Uterus (tissue), 4 donors: ENCODE measurements around the gene EEF1AKMT4. TPM values are rescaled to one million over a fixed set of nuclear protein-coding genes. Genes with fewer than 3 reads are reported as not detected.

ENCODE experiments used
- DNase-seq, 2 donors: peaks; one replicate each; pipeline ENCODE4 v3.0.0-alpha.2; 2019 to 2020
- H3K27ac ChIP-seq, 2 donors: fragments of 200-600 bp; sonication (generic); 1 replicate in 1 of 2; 2 replicates in 1 of 2; pipeline ENCODE4 v1.5.1; 2016 to 2018
- H3K27me3 ChIP-seq, 2 donors: fragments of 200-600 bp; sonication (generic); one replicate each; pipeline ENCODE4 v1.5.1; 2018 to 2019; ENCODE audit warnings: control low read depth in 1 of 2
- H3K36me3 ChIP-seq, 2 donors: fragments of 200-600 bp; sonication (generic); one replicate each; pipeline ENCODE4 v1.5.1; 2019; ENCODE audit warnings: control low read depth in 1 of 2
- H3K4me1 ChIP-seq, 2 donors: fragments of 200-600 bp; sonication (generic); one replicate each; pipeline ENCODE4 v1.5.1; 2018 to 2019; ENCODE audit warnings: control low read depth in 1 of 2
- H3K4me3 ChIP-seq, 2 donors: fragments of 200-600 bp; sonication (generic); 1 replicate in 1 of 2; 2 replicates in 1 of 2; pipeline ENCODE4 v1.5.1; 2018 to 2019; ENCODE audit warnings: mild to moderate bottlenecking in 1 of 2
- H3K9me3 ChIP-seq, 2 donors: fragments of 200-600 bp; sonication (generic); one replicate each; pipeline ENCODE4 v1.5.1; 2019; ENCODE audit warnings: control low read depth in 1 of 2
- CTCF ChIP-seq, 4 experiments: fragments of 200-600 bp in 2 of 4; fragments of 450-650 bp in 2 of 4; sonication (generic) in 2 of 4; IDR thresholded peaks; one replicate each; pipeline ENCODE4 v1.5.1; 2016 to 2019; ENCODE audit warnings: antibody characterized with exemption in 4 of 4, mild to moderate bottlenecking in 2 of 4, moderate library complexity in 1 of 4
- POLR2A ChIP-seq, 2 donors: fragments of 450-650 bp; IDR thresholded peaks; one replicate each; pipeline ENCODE4 v1.6.1; 2016; ENCODE audit warnings: antibody characterized with exemption in 2 of 2, mild to moderate bottlenecking in 1 of 2, moderate library complexity in 1 of 2
- intact Hi-C: fragments of 100-400 bp; cut with DNase I; formaldehyde crosslinking; loops from one replicate; pipeline ENCODE4 v1.15.1; 2023; ENCODE audit warnings: low total_unique reads
- total RNA-seq, 4 donors: library from RNA; depleted of rRNA in 3 of 4; stranded (reverse); fragments of >200 nt in 3 of 4; gene quantifications; one replicate each; pipeline versions ENCODE4 v1.1.0 to v1.2.4, GENCODE V29; 2014 to 2023
- donor health status: DM: yes; HTN: yes; CAD: no.

The EEF1AKMT4 gene
- total RNA-seq, 4 donors from 2014 or later, result 0.51 to 4.7 (median 2.2) TPM

GRCh38 chr3:184211718-184212117, 37.8 kb upstream of the EEF1AKMT4 start:
- H3K36me3 ChIP-seq, result no peaks in the 10 kb centered on the region
- no peak for TF ChIP-seq CTCF (IDR thresholded peaks at IDR 0.05)
- no peak for TF ChIP-seq POLR2A (IDR thresholded peaks at IDR 0.05)
- no peaks in the 10 kb centered on the region for H3K4me1 ChIP-seq
- H3K9me3 ChIP-seq, result no peaks in the 10 kb centered on the region
- no peaks in the 10 kb centered on the region for H3K27me3 ChIP-seq
- no peak for DNase-seq
- H3K4me3 ChIP-seq, result no peak overlapping the region
- intact Hi-C loops, result no loop called here
- H3K27ac ChIP-seq, result no peak overlapping the region

- DNase-seq, result no peak
- TF ChIP-seq POLR2A (IDR thresholded peaks at IDR 0.05) (no peak), CTCF (IDR thresholded peaks at IDR 0.05) (no peak)
- no peaks in the 10 kb centered on the region for H3K27me3 ChIP-seq
- no peaks in the 10 kb centered on the region for H3K4me1 ChIP-seq
- no peaks in the 10 kb centered on the region for H3K36me3 ChIP-seq
- H3K9me3 ChIP-seq, result no peaks in the 10 kb centered on the region
- intact Hi-C loops, result no loop called here
- no peak overlapping the region for H3K27ac ChIP-seq
- no peak overlapping the region for H3K4me3 ChIP-seq
Observed at GRCh38 chr3:184218814-184219213, 30.7 kb upstream of the EEF1AKMT4 start.

- H3K9me3 ChIP-seq, result no peaks in the 10 kb centered on the region
- DNase-seq, result no peak
- H3K27me3 ChIP-seq, result no peaks in the 10 kb centered on the region
- H3K4me1 ChIP-seq, result no peaks in the 10 kb centered on the region
- no peak for TF ChIP-seq POLR2A (IDR thresholded peaks at IDR 0.05)
- TF ChIP-seq CTCF (IDR thresholded peaks at IDR 0.05), result no peak
- H3K36me3 ChIP-seq, result no peaks in the 10 kb centered on the region
- no peak overlapping the region for H3K27ac ChIP-seq
- intact Hi-C loops, result no loop called here
- H3K4me3 ChIP-seq, result no peak overlapping the region
Observed at GRCh38 chr3:184222521-184222920, 27.0 kb upstream of the EEF1AKMT4 start.

- Histone ChIP-seq H3K27me3 (no peaks in the 10 kb centered on the region), H3K36me3 (no peaks in the 10 kb centered on the region), H3K4me1 (peaks cover 0 to 3% of the 10 kb centered on the region in 2 donors), H3K4me3 (no peak overlapping the region), H3K9me3 (no peaks in the 10 kb centered on the region), H3K27ac (no peak overlapping the region)
- intact Hi-C loops, result no loop called here
- DNase-seq, result no peak
- TF ChIP-seq CTCF (IDR thresholded peaks at IDR 0.05), result no peak
Observed at GRCh38 chr3:184223946-184224345, 25.5 kb upstream of the EEF1AKMT4 start.

- TF ChIP-seq POLR2A (IDR thresholded peaks at IDR 0.05) (no peak), CTCF (IDR thresholded peaks at IDR 0.05) (peak in 3 of 4 experiments; percentile 22 to 40 (median 28))
- intact Hi-C loops, result no loop called here
- Histone ChIP-seq H3K4me1 (peaks cover 0 to 18% of the 10 kb centered on the region in 2 donors), H3K36me3 (no peaks in the 10 kb centered on the region), H3K27ac (no peak overlapping the region), H3K27me3 (peaks cover 8 to 19% of the 10 kb centered on the region in 2 donors), H3K4me3 (no peak overlapping the region), H3K9me3 (no peaks in the 10 kb centered on the region)
- DNase-seq, result no peak
Observed at GRCh38 chr3:184227481-184227935, 22.0 kb upstream of the EEF1AKMT4 start.
